Cardiac fibroblast (primary cell): Measurements from ENCODE around the gene CHST10.

ENCODE experiments used
- DNase-seq, 2 donors: peaks; one replicate each; pipeline versions ENCODE4 v3.0.0 to v3.0.0-alpha.2; 2010; ENCODE audit warnings: low read depth in 2 of 2
- H3K4me3 ChIP-seq, 2 donors: replicated peaks in 1 of 2; 1 replicate in 1 of 2; 2 replicates in 1 of 2; pipeline ENCODE4 v1.5.1; 2011; ENCODE audit warnings: low read depth in 2 of 2, low read length in 2 of 2, mild to moderate bottlenecking in 2 of 2, moderate library complexity in 1 of 2
- TF ChIP-seq, protein P1 (sequence below): IDR thresholded peaks from one replicate; pipeline ENCODE4 v1.5.1; 2011; ENCODE audit warnings: low read depth, mild to moderate bottlenecking, low read length, inconsistent platforms

Gene CHST10

DNA sequence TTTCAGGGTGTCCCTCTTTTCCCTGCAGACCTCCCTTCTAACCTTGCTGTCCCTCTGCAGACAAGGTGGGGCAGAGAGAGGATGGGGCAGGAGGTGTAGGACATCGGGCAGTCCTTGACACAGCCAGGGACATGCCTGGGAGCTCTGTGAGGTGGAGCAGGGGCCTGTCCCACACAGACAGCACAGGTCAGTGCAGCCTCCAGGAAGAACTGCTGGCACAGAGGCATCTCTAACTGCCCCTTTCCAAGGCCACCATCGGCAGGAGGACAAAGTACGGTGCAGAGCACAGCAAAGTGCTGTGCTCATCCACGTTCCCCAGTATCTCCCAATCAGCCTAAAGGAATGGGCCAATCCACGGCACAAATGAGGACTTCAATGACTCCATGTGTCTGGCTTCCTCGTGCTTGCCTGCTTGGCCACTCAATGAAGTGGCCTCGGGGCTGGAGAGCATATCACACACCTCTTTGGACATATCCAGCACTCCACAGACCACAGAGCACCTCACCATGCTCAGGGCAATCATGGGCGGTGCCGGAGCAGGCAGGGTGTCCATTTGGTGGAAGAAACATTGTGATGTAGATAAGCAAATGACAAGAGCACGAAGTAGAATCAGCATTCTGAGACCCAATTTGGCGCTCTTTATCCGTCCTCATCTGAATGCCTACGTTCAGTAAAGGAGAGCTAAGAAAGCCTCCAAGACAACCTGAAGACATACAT lies 11.9 kb downstream of the CHST10 start:
- TF ChIP-seq, protein P1, sequence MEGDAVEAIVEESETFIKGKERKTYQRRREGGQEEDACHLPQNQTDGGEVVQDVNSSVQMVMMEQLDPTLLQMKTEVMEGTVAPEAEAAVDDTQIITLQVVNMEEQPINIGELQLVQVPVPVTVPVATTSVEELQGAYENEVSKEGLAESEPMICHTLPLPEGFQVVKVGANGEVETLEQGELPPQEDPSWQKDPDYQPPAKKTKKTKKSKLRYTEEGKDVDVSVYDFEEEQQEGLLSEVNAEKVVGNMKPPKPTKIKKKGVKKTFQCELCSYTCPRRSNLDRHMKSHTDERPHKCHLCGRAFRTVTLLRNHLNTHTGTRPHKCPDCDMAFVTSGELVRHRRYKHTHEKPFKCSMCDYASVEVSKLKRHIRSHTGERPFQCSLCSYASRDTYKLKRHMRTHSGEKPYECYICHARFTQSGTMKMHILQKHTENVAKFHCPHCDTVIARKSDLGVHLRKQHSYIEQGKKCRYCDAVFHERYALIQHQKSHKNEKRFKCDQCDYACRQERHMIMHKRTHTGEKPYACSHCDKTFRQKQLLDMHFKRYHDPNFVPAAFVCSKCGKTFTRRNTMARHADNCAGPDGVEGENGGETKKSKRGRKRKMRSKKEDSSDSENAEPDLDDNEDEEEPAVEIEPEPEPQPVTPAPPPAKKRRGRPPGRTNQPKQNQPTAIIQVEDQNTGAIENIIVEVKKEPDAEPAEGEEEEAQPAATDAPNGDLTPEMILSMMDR: no peak

DNA sequence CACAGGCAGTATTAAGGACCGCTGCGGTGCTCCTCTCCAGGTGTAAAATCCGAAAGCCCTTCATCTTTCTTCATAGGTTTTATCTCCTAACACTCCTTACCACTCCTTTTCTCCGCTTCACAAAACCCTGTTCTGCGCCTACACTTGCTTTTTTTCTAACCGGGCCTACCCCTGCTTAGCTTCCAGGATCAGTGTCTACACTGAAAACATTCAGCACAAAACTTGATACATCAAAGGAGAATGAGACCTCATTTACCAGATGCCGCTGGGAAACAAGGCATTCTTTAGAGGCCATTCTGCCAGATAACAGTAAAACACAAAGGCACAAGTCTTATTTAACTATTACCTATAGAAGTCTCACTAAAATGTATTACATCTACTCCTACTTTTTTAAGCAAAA lies 13.1 kb downstream of the CHST10 start:
- DNase-seq: no peak
- TF ChIP-seq, protein P1: no peak

More for the DNA sequence above, 11.9 kb downstream of the CHST10 start:
- no peak for DNase-seq
- no peak overlapping the region for H3K4me3 ChIP-seq

DNA sequence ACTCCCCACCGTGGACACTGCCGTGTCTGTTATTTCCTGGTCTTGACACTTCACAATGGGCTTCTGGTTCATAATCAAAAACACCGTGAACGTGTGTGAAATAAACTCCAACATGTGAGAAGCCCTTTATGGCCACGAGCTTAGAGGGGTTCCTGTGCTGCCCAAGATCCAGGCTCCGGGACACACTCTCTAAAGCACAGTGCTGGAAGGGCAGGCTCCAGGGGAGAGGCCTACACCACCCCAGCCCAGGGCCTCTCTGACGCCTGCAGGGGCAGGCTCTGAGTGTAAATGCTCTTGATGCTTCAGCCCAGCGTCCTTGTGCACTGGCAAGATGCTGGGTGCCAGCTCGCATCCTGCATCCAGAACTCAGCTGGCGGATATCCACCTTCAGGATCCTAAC lies 13.7 kb downstream of the CHST10 start:
- no peak overlapping the region for H3K4me3 ChIP-seq
- TF ChIP-seq, protein P1: no peak
- DNase-seq: no peak

More for the DNA sequence above, 13.1 kb downstream of the CHST10 start:
- H3K4me3 ChIP-seq: no peak overlapping the region

DNA sequence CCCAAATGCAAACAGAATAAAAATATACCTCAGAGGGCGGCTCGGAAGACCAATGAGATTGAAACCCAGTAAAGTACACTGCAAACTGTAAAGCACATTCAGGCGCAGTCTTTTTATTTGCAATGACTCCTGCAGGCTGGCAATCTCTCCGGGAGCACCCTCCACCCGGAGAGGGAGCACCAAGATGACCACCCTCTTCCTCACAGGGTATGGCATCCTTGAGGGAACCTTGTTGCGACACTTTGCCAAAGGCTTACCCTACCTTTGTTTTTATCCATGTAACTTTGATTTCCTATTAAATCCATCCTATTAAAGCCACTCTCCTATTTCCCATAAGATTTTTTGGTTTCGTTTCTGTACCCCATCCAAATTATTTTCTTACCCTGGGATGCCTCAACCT lies 16.2 kb downstream of the CHST10 start:
- DNase-seq: no peak
- no peak overlapping the region for H3K4me3 ChIP-seq
- TF ChIP-seq, protein P1: no peak

DNA sequence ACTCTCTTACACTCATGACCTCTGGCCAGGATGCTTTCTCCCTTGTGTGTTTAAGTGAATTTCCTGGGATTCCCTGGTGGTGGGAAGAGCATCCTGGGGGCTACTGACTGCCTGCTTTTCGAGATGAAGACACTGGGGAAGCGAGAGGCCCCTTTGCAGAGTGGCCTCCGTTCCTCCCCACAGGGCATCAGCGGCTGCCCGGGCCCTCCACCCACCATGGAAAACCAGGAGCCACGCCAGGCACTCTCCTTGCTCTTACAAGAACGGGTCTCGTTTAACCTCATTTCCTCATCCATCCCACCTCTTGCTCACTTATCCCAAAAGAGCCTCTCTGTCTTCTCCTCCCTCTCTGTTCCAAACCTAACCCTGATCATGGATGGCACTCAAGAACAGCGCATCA lies 17.8 kb downstream of the CHST10 start:
- no peak for DNase-seq
- H3K4me3 ChIP-seq: no peak overlapping the region
- TF ChIP-seq, protein P1: no peak

DNA sequence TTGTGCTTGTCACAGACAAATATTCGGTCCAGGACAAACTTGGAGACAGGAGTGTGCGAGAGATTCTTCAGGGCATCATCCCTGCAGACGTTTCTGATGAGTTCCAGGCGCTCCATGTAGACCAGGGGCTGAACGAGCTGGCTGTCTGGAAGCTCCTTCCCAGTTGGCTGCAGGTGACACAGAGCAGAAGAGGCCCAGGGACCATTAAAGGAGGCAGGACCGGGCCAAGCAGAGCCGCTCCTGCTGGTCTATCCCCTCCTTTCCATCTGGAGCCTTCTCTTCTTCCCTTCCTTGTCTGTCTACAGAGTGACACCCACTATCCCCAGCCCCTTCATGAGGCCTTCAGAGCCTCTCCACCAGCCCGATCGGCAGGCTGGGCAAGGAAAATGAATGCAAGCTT lies 19.5 kb downstream of the CHST10 start:
- TF ChIP-seq, protein P1: no peak
- no peak for DNase-seq
- no peak overlapping the region for H3K4me3 ChIP-seq
